ENCODE measurements around the gene PAK1IP1. TPM values are rescaled to one million over a fixed set of nuclear protein-coding genes. Genes with fewer than 3 reads are reported as not detected.

The PAK1IP1 gene
- total RNA-seq, 6 experiments from 2014 or later, result 3.4 to 9.1 (median 6.5) TPM

DNA sequence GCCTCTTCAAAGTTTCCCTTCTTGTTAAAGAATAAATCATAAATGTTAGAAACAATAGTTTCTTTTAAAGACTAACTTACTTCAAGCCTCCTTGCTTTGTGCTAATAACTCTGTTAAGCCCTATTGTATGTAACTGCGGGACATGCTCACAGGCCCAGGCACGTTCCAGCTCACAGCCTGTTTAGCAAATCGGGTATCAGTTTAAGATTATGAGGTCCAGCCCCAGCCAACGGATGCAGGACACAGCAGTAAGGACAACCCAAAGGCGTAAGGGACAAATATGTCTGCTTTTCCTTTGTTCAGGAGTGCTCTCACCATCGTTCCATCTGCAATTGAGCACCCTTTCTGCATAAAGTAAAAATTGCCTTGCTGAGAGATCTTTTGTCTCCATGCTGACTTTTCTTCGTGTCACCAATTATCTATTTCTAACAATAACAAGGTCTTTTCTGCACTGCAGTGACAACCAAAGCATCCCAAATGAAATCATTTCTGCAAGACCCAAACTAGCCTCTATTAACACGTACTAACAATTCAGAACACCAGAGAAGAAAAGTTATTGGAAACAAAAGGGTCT is 1.7 kb upstream of the PAK1IP1 start:
- DNase-seq (no peak), ATAC-seq (no peak)
- intact Hi-C loops (cut with DNase I), result no loop called here
- Histone ChIP-seq H3K4me1 (peaks cover 0 to 19% (median 9%) of the 10 kb centered on the region in 4 donors), H3K9me3 (no peaks in the 10 kb centered on the region), H3K27ac (no peak overlapping the region), H3K36me3 (no peaks in the 10 kb centered on the region), H3K27me3 (no peaks in the 10 kb centered on the region), H3K4me3 (peak overlapping the region in 2 of 3 donors; percentile 77 to 89)
- TF ChIP-seq POLR2A (IDR thresholded peaks at IDR 0.05), result no peak
- TF ChIP-seq, protein P1, sequence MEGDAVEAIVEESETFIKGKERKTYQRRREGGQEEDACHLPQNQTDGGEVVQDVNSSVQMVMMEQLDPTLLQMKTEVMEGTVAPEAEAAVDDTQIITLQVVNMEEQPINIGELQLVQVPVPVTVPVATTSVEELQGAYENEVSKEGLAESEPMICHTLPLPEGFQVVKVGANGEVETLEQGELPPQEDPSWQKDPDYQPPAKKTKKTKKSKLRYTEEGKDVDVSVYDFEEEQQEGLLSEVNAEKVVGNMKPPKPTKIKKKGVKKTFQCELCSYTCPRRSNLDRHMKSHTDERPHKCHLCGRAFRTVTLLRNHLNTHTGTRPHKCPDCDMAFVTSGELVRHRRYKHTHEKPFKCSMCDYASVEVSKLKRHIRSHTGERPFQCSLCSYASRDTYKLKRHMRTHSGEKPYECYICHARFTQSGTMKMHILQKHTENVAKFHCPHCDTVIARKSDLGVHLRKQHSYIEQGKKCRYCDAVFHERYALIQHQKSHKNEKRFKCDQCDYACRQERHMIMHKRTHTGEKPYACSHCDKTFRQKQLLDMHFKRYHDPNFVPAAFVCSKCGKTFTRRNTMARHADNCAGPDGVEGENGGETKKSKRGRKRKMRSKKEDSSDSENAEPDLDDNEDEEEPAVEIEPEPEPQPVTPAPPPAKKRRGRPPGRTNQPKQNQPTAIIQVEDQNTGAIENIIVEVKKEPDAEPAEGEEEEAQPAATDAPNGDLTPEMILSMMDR (IDR thresholded peaks at IDR 0.05), result no peak
- 97% methylated on average over 5 of the region's 8 CpGs for WGBS (ENCODE audit: insufficient coverage, low coverage, low lambda C conversion rate, missing lambda C conversion rate)

DNA sequence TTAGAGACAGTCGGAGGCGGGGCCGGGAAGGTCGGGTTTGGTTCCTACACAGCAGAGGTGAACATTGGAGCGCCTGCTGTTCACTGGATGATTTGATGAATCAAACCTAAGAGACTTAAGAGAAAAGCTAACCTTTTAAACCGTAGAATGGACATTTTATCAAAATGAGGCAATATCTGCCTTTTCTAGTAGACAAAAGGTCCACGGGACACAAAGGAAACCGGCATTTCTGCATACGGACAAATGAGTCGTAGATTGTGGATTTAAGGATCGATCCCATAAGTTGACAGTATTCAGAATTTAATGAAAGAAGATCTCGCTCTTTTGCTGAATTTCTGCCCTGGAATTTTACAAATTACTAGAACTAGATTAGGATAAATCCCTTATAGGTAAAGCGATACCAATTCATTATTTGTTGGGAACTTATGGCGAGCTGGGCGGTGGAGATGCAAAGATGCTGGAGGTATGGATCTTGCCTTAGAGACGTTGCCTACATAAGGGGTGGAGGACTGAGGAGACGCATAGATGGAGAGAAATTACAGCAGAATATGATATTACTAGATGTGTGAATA is 400 bp downstream of the PAK1IP1 start:
- 1% methylated on average over 17 of the region's 17 CpGs for WGBS (ENCODE audit: insufficient coverage, low coverage, low lambda C conversion rate, missing lambda C conversion rate)
- TF ChIP-seq, protein P1 (IDR thresholded peaks at IDR 0.05), result no peak
- no peak for TF ChIP-seq POLR2A (IDR thresholded peaks at IDR 0.05)
- peaks cover 0 to 7% (median 0%) of the 10 kb centered on the region in 4 donors for H3K36me3 ChIP-seq
- intact Hi-C loops (cut with DNase I), result no loop called here
- H3K27me3 ChIP-seq, result no peaks in the 10 kb centered on the region
- peak overlapping the region; percentile 92 to 96 (median 92) for H3K27ac ChIP-seq
- H3K9me3 ChIP-seq, result no peaks in the 10 kb centered on the region
- H3K4me3 ChIP-seq, result peak overlapping the region; percentile 77 to 89 (median 79)
- peaks cover 0 to 19% (median 9%) of the 10 kb centered on the region in 4 donors for H3K4me1 ChIP-seq
- ATAC-seq (no peak), DNase-seq (no peak)

DNA sequence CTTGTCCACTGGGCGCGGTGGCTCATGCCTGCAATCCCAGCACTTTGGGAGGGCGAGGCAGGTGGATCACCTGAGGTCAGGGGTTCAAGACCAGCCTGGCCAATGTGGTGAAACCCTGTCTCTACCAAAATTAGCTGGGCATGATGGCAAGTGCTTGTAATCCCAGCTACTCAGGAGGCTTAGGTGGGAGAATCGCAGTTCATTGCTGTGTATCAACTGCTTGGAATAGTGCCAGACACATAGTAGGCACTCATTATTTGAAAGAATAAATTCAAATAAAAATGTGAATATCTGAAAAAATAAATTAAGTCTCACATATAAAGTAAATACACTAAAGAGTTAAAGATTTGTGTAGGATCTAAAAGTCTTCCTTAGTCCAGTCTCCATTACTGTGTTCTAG is 1.9 kb downstream of the PAK1IP1 start:
- no peak overlapping the region for H3K4me3 ChIP-seq
- H3K4me1 ChIP-seq, result peaks cover 0 to 19% (median 9%) of the 10 kb centered on the region in 4 donors
- H3K27me3 ChIP-seq, result no peaks in the 10 kb centered on the region
- intact Hi-C loops (cut with DNase I), result no loop called here
- ATAC-seq, result no peak
- H3K36me3 ChIP-seq, result peaks cover 0 to 7% (median 0%) of the 10 kb centered on the region in 4 donors
- H3K9me3 ChIP-seq, result no peaks in the 10 kb centered on the region
- DNase-seq, result no peak
- no peak overlapping the region for H3K27ac ChIP-seq
- 94% methylated on average over 3 of the region's 4 CpGs for WGBS (ENCODE audit: insufficient coverage, low coverage, low lambda C conversion rate, missing lambda C conversion rate)
- no peak for TF ChIP-seq POLR2A (IDR thresholded peaks at IDR 0.05)
- TF ChIP-seq, protein P1 (IDR thresholded peaks at IDR 0.05), result no peak

DNA sequence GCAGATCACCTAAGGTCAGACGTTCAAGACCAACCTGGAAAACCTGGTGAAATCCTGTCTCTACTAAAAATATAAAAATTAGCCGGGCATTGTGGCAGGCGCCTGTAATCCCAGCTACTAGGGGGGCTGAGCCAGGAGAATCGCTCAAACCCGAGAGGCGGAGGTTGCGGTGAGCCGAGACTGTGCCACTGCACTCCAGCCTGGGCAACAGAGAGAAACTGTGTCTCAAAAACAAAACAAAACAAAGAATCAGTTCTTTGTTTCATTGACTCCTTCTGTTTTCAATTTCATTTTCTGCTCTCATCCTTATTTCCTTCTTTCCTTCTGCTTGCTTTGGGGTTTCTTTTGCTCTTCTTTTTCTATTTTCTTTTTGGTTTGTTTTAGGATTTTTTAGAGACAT is 19.2 kb downstream of the PAK1IP1 start:
- H3K27me3 ChIP-seq, result no peaks in the 10 kb centered on the region
- ATAC-seq (no peak), DNase-seq (no peak)
- TF ChIP-seq, protein P1 (IDR thresholded peaks at IDR 0.05), result no peak
- TF ChIP-seq POLR2A (IDR thresholded peaks at IDR 0.05), result no peak
- WGBS (ENCODE audit: insufficient coverage, low coverage, low lambda C conversion rate, missing lambda C conversion rate), result 89% methylated on average over 8 of the region's 8 CpGs
- no peaks in the 10 kb centered on the region for H3K9me3 ChIP-seq
- H3K4me1 ChIP-seq, result no peaks in the 10 kb centered on the region
- intact Hi-C loops (cut with DNase I), result no loop called here
- no peak overlapping the region for H3K4me3 ChIP-seq
- H3K27ac ChIP-seq, result no peak overlapping the region
- H3K36me3 ChIP-seq, result peaks cover 0 to 13% (median 2%) of the 10 kb centered on the region in 4 donors

Data from right lobe of liver (tissue), 6 donors.